ENCODE results near the gene SNRK.

SNRK gene

GRCh38 chr3:43249405-43249804 is 36.9 kb upstream of the SNRK start:
- Histone ChIP-seq H3K36me3 (ENCODE audit: control insufficient read depth, insufficient read depth, low read length) (no peaks in the 10 kb centered on the region), H3K27ac (ENCODE audit: insufficient read depth, low read length, poor library complexity, severe bottlenecking) (no peak overlapping the region), H3K9me3 (ENCODE audit: control insufficient read depth, low read length) (no peaks in the 10 kb centered on the region), H3K4me1 (ENCODE audit: control insufficient read depth, insufficient read depth, low read length, poor library complexity, severe bottlenecking) (peaks cover 3% of the 10 kb centered on the region), H3K4me3 (ENCODE audit: insufficient read depth, low read depth, low read length, poor library complexity, severe bottlenecking) (no peak overlapping the region), H3K27me3 (replicated peaks; ENCODE audit: control insufficient read depth, insufficient read depth, low read length, poor library complexity, severe bottlenecking) (no peaks in the 10 kb centered on the region)
- no peak for DNase-seq

DNA sequence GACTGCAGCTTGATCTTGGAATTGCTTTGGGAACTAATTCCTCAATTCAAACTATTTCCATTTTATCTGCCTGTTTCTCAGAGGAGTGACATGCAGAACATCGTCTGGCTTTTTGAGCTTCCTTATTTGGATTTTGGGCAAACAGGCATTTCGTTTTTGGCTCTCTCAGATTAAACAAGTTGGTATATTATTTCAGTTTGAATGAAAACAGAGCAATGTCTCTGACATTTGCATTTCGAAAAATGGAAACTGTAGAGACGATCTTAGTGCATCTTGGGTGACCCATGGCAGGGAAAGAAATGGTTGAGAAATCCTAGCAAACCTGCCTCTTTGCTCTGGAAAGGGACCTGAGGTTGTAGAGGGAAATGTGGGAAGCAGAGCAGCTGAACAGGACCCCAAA is 33.0 kb upstream of the SNRK start:
- Histone ChIP-seq H3K9me3 (ENCODE audit: control insufficient read depth, low read length) (no peaks in the 10 kb centered on the region), H3K4me1 (ENCODE audit: control insufficient read depth, insufficient read depth, low read length, poor library complexity, severe bottlenecking) (peaks cover 11% of the 10 kb centered on the region), H3K27ac (ENCODE audit: insufficient read depth, low read length, poor library complexity, severe bottlenecking) (no peak overlapping the region), H3K27me3 (replicated peaks; ENCODE audit: control insufficient read depth, insufficient read depth, low read length, poor library complexity, severe bottlenecking) (no peaks in the 10 kb centered on the region), H3K4me3 (ENCODE audit: insufficient read depth, low read depth, low read length, poor library complexity, severe bottlenecking) (no peak overlapping the region), H3K36me3 (ENCODE audit: control insufficient read depth, insufficient read depth, low read length) (no peaks in the 10 kb centered on the region)
- DNase-seq, result no peak

DNA sequence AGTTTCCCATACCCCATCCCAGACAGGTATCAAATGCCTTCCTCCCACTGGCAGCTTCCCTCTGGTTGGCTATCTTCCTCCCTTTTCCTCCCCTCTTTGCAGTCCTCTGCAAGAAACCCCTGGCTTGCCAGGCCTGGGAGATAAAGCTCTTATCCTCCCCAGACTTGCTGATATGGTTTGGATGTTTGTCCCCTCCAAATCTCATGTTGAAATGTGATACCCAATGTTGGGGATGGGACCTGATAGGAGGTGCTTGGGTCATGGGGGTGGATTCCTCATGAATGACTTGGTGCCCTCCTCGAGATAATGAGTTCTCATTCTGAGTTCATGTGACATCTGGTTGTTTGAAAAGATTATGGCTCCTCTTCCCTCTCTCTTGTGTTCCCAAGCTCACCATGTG is 32.2 kb upstream of the SNRK start:
- H3K4me3 ChIP-seq (ENCODE audit: insufficient read depth, low read depth, low read length, poor library complexity, severe bottlenecking), result no peak overlapping the region
- no peak for DNase-seq
- no peaks in the 10 kb centered on the region for H3K9me3 ChIP-seq (ENCODE audit: control insufficient read depth, low read length)
- H3K4me1 ChIP-seq (ENCODE audit: control insufficient read depth, insufficient read depth, low read length, poor library complexity, severe bottlenecking), result peaks cover 11% of the 10 kb centered on the region
- no peaks in the 10 kb centered on the region for H3K27me3 ChIP-seq (replicated peaks; ENCODE audit: control insufficient read depth, insufficient read depth, low read length, poor library complexity, severe bottlenecking)
- no peaks in the 10 kb centered on the region for H3K36me3 ChIP-seq (ENCODE audit: control insufficient read depth, insufficient read depth, low read length)
- no peak overlapping the region for H3K27ac ChIP-seq (ENCODE audit: insufficient read depth, low read length, poor library complexity, severe bottlenecking)

DNA sequence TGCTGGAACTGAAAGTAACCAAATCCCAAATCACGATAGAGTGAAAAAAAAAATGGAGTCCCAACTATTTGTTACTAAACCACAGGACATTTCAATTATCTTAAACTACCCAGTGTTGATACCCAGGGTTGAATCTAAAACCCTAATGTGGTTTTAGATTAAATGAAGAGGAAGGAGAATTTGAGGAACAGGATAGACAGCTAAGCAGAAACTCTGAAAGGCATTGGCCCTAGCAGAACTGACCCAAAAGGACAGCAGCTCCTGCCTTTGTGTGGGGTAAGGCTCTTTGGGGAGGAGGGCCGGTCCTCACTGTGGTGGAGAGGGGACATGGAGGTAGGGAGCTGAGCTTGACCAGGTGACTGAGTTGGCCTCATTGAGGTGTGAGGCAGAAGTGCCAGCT is 30.7 kb upstream of the SNRK start:
- H3K4me3 ChIP-seq (ENCODE audit: insufficient read depth, low read depth, low read length, poor library complexity, severe bottlenecking), result no peak overlapping the region

DNA sequence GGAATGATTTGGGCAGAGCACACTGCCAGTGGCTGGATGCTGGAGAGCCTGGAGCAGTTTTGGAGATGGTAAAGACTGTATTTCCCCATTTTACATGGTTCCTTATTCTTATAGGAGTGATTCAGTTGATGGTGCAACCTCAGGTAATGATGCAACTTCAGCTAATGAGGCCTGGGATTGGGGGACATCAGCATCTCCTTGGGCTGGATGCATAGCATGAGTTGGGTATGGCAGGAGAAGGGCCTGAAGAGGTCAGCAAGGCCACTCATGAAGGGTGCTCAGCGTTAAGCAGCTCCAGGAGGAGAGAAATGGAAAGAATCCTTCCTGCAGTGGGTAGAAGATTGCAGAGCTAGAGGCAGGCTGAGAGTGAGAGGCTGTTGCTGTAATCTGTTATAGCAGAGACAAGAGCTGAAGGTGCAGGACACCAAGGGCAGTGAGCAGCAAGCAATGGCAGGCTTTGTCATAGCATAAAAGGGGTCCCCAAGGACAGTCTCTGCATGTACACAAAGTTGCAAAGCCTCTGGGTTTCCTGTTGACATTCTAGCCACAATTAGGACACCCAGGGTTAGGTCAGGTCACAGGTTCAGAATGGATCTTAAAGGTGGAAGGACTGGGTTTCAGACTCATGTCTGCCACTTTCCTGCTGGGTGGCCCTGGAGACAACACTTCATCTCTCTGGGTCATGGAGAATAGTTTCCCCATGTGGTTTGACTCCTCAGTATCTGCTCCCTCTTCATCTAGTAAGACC is 29.5 kb upstream of the SNRK start:
- Histone ChIP-seq H3K27me3 (replicated peaks; ENCODE audit: control insufficient read depth, insufficient read depth, low read length, poor library complexity, severe bottlenecking) (no peaks in the 10 kb centered on the region), H3K9me3 (ENCODE audit: control insufficient read depth, low read length) (no peaks in the 10 kb centered on the region), H3K4me1 (ENCODE audit: control insufficient read depth, insufficient read depth, low read length, poor library complexity, severe bottlenecking) (peaks cover 11% of the 10 kb centered on the region), H3K4me3 (ENCODE audit: insufficient read depth, low read depth, low read length, poor library complexity, severe bottlenecking) (no peak overlapping the region), H3K36me3 (ENCODE audit: control insufficient read depth, insufficient read depth, low read length) (no peaks in the 10 kb centered on the region), H3K27ac (ENCODE audit: insufficient read depth, low read length, poor library complexity, severe bottlenecking) (no peak overlapping the region)
- DNase-seq, result no peak

More for the DNA sequence above, 30.7 kb upstream of the SNRK start:
- no peak for DNase-seq
- H3K27ac ChIP-seq (ENCODE audit: insufficient read depth, low read length, poor library complexity, severe bottlenecking), result no peak overlapping the region
- no peaks in the 10 kb centered on the region for H3K9me3 ChIP-seq (ENCODE audit: control insufficient read depth, low read length)
- H3K27me3 ChIP-seq (replicated peaks; ENCODE audit: control insufficient read depth, insufficient read depth, low read length, poor library complexity, severe bottlenecking), result no peaks in the 10 kb centered on the region
- H3K4me1 ChIP-seq (ENCODE audit: control insufficient read depth, insufficient read depth, low read length, poor library complexity, severe bottlenecking), result peaks cover 11% of the 10 kb centered on the region
- H3K36me3 ChIP-seq (ENCODE audit: control insufficient read depth, insufficient read depth, low read length), result no peaks in the 10 kb centered on the region

GRCh38 chr3:43257850-43258249 is 28.5 kb upstream of the SNRK start:
- Histone ChIP-seq H3K4me3 (ENCODE audit: insufficient read depth, low read depth, low read length, poor library complexity, severe bottlenecking) (no peak overlapping the region), H3K36me3 (ENCODE audit: control insufficient read depth, insufficient read depth, low read length) (no peaks in the 10 kb centered on the region), H3K9me3 (ENCODE audit: control insufficient read depth, low read length) (no peaks in the 10 kb centered on the region), H3K4me1 (ENCODE audit: control insufficient read depth, insufficient read depth, low read length, poor library complexity, severe bottlenecking) (peaks cover 11% of the 10 kb centered on the region), H3K27ac (ENCODE audit: insufficient read depth, low read length, poor library complexity, severe bottlenecking) (no peak overlapping the region), H3K27me3 (replicated peaks; ENCODE audit: control insufficient read depth, insufficient read depth, low read length, poor library complexity, severe bottlenecking) (no peaks in the 10 kb centered on the region)
- DNase-seq, result no peak

DNA sequence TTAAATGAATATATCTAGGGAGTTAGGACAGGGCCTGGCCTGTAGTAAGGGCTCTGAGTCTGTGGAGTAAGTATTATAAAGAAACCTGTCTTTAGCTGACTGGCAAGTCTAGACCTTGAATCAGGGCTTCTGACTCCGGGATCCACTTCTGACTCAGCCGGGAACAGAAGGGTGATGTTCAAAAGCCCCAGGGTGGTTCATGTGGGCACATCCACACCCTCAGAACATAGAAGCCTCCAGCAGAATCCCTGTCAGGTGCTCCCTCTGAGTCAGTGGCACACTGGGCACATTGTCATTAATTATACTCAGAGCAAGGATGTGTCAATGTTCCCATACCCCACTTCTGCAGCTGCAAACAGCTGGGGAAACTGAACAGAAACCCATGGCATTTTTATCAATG is 26.7 kb upstream of the SNRK start:
- Histone ChIP-seq H3K4me1 (ENCODE audit: control insufficient read depth, insufficient read depth, low read length, poor library complexity, severe bottlenecking) (peaks cover 11% of the 10 kb centered on the region), H3K9me3 (ENCODE audit: control insufficient read depth, low read length) (no peaks in the 10 kb centered on the region), H3K27me3 (replicated peaks; ENCODE audit: control insufficient read depth, insufficient read depth, low read length, poor library complexity, severe bottlenecking) (no peaks in the 10 kb centered on the region), H3K36me3 (ENCODE audit: control insufficient read depth, insufficient read depth, low read length) (no peaks in the 10 kb centered on the region), H3K4me3 (ENCODE audit: insufficient read depth, low read depth, low read length, poor library complexity, severe bottlenecking) (no peak overlapping the region), H3K27ac (ENCODE audit: insufficient read depth, low read length, poor library complexity, severe bottlenecking) (no peak overlapping the region)
- DNase-seq, result no peak

GRCh38 chr3:43260412-43260811 is 25.9 kb upstream of the SNRK start:
- H3K9me3 ChIP-seq (ENCODE audit: control insufficient read depth, low read length), result no peaks in the 10 kb centered on the region
- DNase-seq, result no peak
- no peaks in the 10 kb centered on the region for H3K27me3 ChIP-seq (replicated peaks; ENCODE audit: control insufficient read depth, insufficient read depth, low read length, poor library complexity, severe bottlenecking)
- H3K27ac ChIP-seq (ENCODE audit: insufficient read depth, low read length, poor library complexity, severe bottlenecking), result no peak overlapping the region
- H3K4me1 ChIP-seq (ENCODE audit: control insufficient read depth, insufficient read depth, low read length, poor library complexity, severe bottlenecking), result peaks cover 11% of the 10 kb centered on the region
- no peak overlapping the region for H3K4me3 ChIP-seq (ENCODE audit: insufficient read depth, low read depth, low read length, poor library complexity, severe bottlenecking)
- H3K36me3 ChIP-seq (ENCODE audit: control insufficient read depth, insufficient read depth, low read length), result no peaks in the 10 kb centered on the region

DNA sequence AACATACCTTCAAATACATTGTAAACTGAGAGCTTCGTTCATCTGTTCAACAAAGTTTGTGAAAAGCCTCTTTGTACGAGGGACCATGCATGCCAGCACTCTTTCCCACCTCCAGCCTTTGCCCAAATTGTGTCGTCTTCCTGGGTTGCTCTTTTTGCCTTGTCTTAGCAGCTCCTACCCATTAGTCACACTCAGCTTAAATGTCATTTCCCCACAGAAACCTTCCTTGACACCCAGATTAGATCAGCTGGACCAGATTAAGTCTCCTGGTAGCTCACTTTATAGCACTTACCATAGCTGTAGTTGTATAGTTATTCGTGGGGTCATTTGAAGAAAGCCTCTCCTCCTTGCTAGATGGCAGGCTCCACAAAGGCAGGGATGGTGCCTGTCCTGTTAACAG is 24.1 kb upstream of the SNRK start:
- no peak for DNase-seq
- Histone ChIP-seq H3K4me3 (ENCODE audit: insufficient read depth, low read depth, low read length, poor library complexity, severe bottlenecking) (no peak overlapping the region), H3K4me1 (ENCODE audit: control insufficient read depth, insufficient read depth, low read length, poor library complexity, severe bottlenecking) (peaks cover 2% of the 10 kb centered on the region), H3K27me3 (replicated peaks; ENCODE audit: control insufficient read depth, insufficient read depth, low read length, poor library complexity, severe bottlenecking) (no peaks in the 10 kb centered on the region), H3K36me3 (ENCODE audit: control insufficient read depth, insufficient read depth, low read length) (no peaks in the 10 kb centered on the region), H3K27ac (ENCODE audit: insufficient read depth, low read length, poor library complexity, severe bottlenecking) (no peak overlapping the region), H3K9me3 (ENCODE audit: control insufficient read depth, low read length) (no peaks in the 10 kb centered on the region)

DNA sequence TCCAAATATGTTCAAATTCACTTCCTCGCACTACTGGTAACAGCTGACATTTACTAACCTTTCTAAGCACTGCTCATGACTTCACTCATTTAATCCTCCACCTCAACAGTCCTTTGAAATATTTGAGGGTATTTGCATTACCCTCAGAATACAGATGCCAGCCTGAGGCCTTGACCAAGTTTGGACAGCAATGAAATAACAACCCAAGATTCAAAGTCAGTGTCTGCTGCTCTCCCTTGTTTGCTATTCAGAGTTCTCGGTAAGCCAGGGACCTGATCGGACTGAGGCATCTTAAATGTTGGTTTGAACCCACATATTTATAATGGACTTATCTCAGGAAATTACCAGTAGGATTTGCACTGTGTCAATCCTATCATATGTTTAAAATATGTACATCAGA is 19.9 kb upstream of the SNRK start:
- H3K27me3 ChIP-seq (replicated peaks; ENCODE audit: control insufficient read depth, insufficient read depth, low read length, poor library complexity, severe bottlenecking), result no peaks in the 10 kb centered on the region
- DNase-seq, result no peak
- no peak overlapping the region for H3K27ac ChIP-seq (ENCODE audit: insufficient read depth, low read length, poor library complexity, severe bottlenecking)
- no peaks in the 10 kb centered on the region for H3K9me3 ChIP-seq (ENCODE audit: control insufficient read depth, low read length)
- H3K4me3 ChIP-seq (ENCODE audit: insufficient read depth, low read depth, low read length, poor library complexity, severe bottlenecking), result no peak overlapping the region
- no peaks in the 10 kb centered on the region for H3K4me1 ChIP-seq (ENCODE audit: control insufficient read depth, insufficient read depth, low read length, poor library complexity, severe bottlenecking)
- no peaks in the 10 kb centered on the region for H3K36me3 ChIP-seq (ENCODE audit: control insufficient read depth, insufficient read depth, low read length)
